ENCODE data around the gene LTO1. TPM values are rescaled to one million over a fixed set of nuclear protein-coding genes. Genes with fewer than 3 reads are reported as not detected.

The LTO1 gene
- total RNA-seq, 2 donors from 2014 or later, result 13.0 to 26.7 TPM

GRCh38 chr11:69686856-69687255, 11.7 kb upstream of the LTO1 start:
- H3K9me3 ChIP-seq, result no peaks in the 10 kb centered on the region
- no peaks in the 10 kb centered on the region for H3K36me3 ChIP-seq (replicated peaks in 1 of 2; ENCODE audit: insufficient read depth in 1 of 2, low read depth in 2 of 2)
- no peaks in the 10 kb centered on the region for H3K27me3 ChIP-seq
- TF ChIP-seq CTCF (IDR thresholded peaks at IDR 0.05), result no peak
- WGBS, 2 donors, result 83 to 94% methylated on average over 6 to 8 of the region's 8 CpGs
- no peak for ATAC-seq
- H3K4me3 ChIP-seq, result no peak overlapping the region
- intact Hi-C loops (cut with DNase I), result no loop called here
- no peak for DNase-seq
- H3K4me1 ChIP-seq, result peaks cover 14% of the 10 kb centered on the region
- no peak overlapping the region for H3K27ac ChIP-seq

GRCh38 chr11:69686452-69686851, 11.3 kb upstream of the LTO1 start:
- no peak overlapping the region for H3K27ac ChIP-seq
- no peak overlapping the region for H3K4me3 ChIP-seq
- WGBS, 2 donors, result 58 to 65% methylated on average over 8 to 13 of the region's 13 CpGs
- no peak for DNase-seq
- no peaks in the 10 kb centered on the region for H3K36me3 ChIP-seq (replicated peaks in 1 of 2; ENCODE audit: insufficient read depth in 1 of 2, low read depth in 2 of 2)
- intact Hi-C loops (cut with DNase I), result no loop called here
- H3K27me3 ChIP-seq, result no peaks in the 10 kb centered on the region
- peaks cover 14% of the 10 kb centered on the region for H3K4me1 ChIP-seq
- TF ChIP-seq POLR2A (IDR thresholded peaks at IDR 0.05) (no peak), CTCF (IDR thresholded peaks at IDR 0.05) (no peak)
- no peaks in the 10 kb centered on the region for H3K9me3 ChIP-seq
- ATAC-seq, result no peak

- Histone ChIP-seq H3K27ac (no peak overlapping the region), H3K36me3 (replicated peaks in 1 of 2; ENCODE audit: insufficient read depth in 1 of 2, low read depth in 2 of 2) (no peaks in the 10 kb centered on the region), H3K4me3 (no peak overlapping the region), H3K4me1 (peaks cover 14% of the 10 kb centered on the region), H3K27me3 (no peaks in the 10 kb centered on the region), H3K9me3 (no peaks in the 10 kb centered on the region)
- no peak for TF ChIP-seq CTCF (IDR thresholded peaks at IDR 0.05)
- TF ChIP-seq POLR2A (IDR thresholded peaks at IDR 0.05), result no peak
- ATAC-seq, result no peak
- 34 to 50% methylated on average over 7 to 8 of the region's 8 CpGs for WGBS, 2 donors
- no peak for DNase-seq
- intact Hi-C loops (cut with DNase I), result no loop called here
Measured at GRCh38 chr11:69685348-69685747, 10.2 kb upstream of the LTO1 start.

- intact Hi-C loops (cut with DNase I), result loop anchor here (5.0 kb wide), 1 partner anchor 203 kb away; no protein-coding TSS in a partner anchor
- 75 to 78% methylated on average over 11 of the region's 11 CpGs for WGBS, 2 donors
Measured at GRCh38 chr11:69684651-69685050, 9.5 kb upstream of the LTO1 start.

More at GRCh38 chr11:69684651-69685050, 9.5 kb upstream of the LTO1 start:
- Histone ChIP-seq H3K36me3 (replicated peaks in 1 of 2; ENCODE audit: insufficient read depth in 1 of 2, low read depth in 2 of 2) (no peaks in the 10 kb centered on the region), H3K27me3 (no peaks in the 10 kb centered on the region), H3K27ac (no peak overlapping the region), H3K4me1 (peaks cover 14% of the 10 kb centered on the region), H3K4me3 (no peak overlapping the region), H3K9me3 (no peaks in the 10 kb centered on the region)
- DNase-seq, result no peak
- ATAC-seq, result no peak
- TF ChIP-seq POLR2A (IDR thresholded peaks at IDR 0.05) (no peak), CTCF (IDR thresholded peaks at IDR 0.05) (no peak)

Data from body of pancreas (tissue), 4 donors.